OCI-LY7 (cell line): ENCODE data around the gene ZC3H18. TPM values are rescaled to one million over a fixed set of nuclear protein-coding genes. Genes with fewer than 3 reads are reported as not detected.

Source experiments
- BruUV-seq: library from RNA; stranded (reverse); fragments of 400-500 nt; replicated peaks from 2 replicates; lab custom pipeline; 2021; lab: Mats Ljungman, UMichigan
- CTCF ChIA-PET: fragments of 300-600 bp; sonication (Branson Sonifier 250); formaldehyde crosslinking; loops from one replicate; lab custom pipeline; 2022; ENCODE audit warnings: antibody characterized with exemption; ENCODE audit not compliant: unreplicated experiment; lab: Charles Lee
- POLR2A ChIA-PET: fragments of 300-600 bp; sonication (Branson Sonifier 250); formaldehyde crosslinking; loops from one replicate; lab custom pipeline; 2022; ENCODE audit warnings: antibody characterized with exemption; lab: Charles Lee
- DNase-seq: peaks from one replicate; pipeline ENCODE4 v3.0.0-alpha.2; 2015; ENCODE audit warnings: low spot score
- H2AFZ ChIP-seq: fragments of 200-600 bp; sonication (generic), shearing (Covaris generic); 2 replicates; pipeline ENCODE4 v1.6.1; 2014; ENCODE audit warnings: mild to moderate bottlenecking, antibody characterized with exemption, low read length, moderate library complexity
- H3K27ac ChIP-seq: fragments of 200-600 bp; sonication (generic); 2 replicates; pipeline ENCODE4 v1.5.1; 2014; ENCODE audit warnings: mixed run types, low read depth, mild to moderate bottlenecking, moderate library complexity, low read length, inconsistent platforms; ENCODE audit not compliant: poor library complexity, severe bottlenecking
- H3K36me3 ChIP-seq: fragments of 200-600 bp; sonication (generic); 2 replicates; pipeline ENCODE4 v1.6.1; 2014; ENCODE audit warnings: mild to moderate bottlenecking, antibody characterized with exemption, low read length, moderate library complexity, mixed read lengths; ENCODE audit not compliant: insufficient read depth
- H3K4me1 ChIP-seq: fragments of 200-600 bp; sonication (generic); 2 replicates; pipeline ENCODE4 v1.5.1; 2014; ENCODE audit warnings: mild to moderate bottlenecking, low read length; ENCODE audit not compliant: insufficient read depth, poor library complexity, severe bottlenecking
- H3K4me2 ChIP-seq: fragments of 200-600 bp; sonication (generic); 2 replicates; pipeline ENCODE4 v1.6.1; 2014; ENCODE audit warnings: mild to moderate bottlenecking, low read length
- H3K4me3 ChIP-seq: fragments of 200-600 bp; sonication (generic); 2 replicates; pipeline ENCODE4 v1.5.1; 2014; ENCODE audit warnings: mild to moderate bottlenecking, low read depth, low read length; ENCODE audit not compliant: poor library complexity, severe bottlenecking
- H3K79me2 ChIP-seq: fragments of 200-600 bp; sonication (generic); 2 replicates; pipeline ENCODE4 v1.6.1; 2016; ENCODE audit warnings: low read depth, mild to moderate bottlenecking, low read length, moderate library complexity, mixed read lengths; ENCODE audit not compliant: insufficient read depth
- H3K9me2 ChIP-seq: fragments of 200-600 bp; sonication (generic); 2 replicates; pipeline ENCODE4 v1.6.1; 2016; ENCODE audit warnings: mild to moderate bottlenecking, low read length, mixed read lengths; ENCODE audit not compliant: insufficient read depth
- H3K9me3 ChIP-seq: fragments of 200-600 bp; sonication (generic); 2 replicates; pipeline ENCODE4 v1.6.1; 2014; ENCODE audit warnings: mild to moderate bottlenecking, mixed run types, low read length, mixed read lengths
- H4K20me1 ChIP-seq: fragments of 200-600 bp; sonication (generic); 2 replicates; pipeline ENCODE4 v1.6.1; 2014; ENCODE audit warnings: mild to moderate bottlenecking, antibody characterized with exemption, low read length, moderate library complexity, mixed read lengths; ENCODE audit not compliant: insufficient read depth
- CTCF ChIP-seq: fragments of 200-600 bp; sonication (generic); conservative IDR thresholded peaks from 2 replicates; pipeline ENCODE4 v1.5.1; 2014; ENCODE audit warnings: mild to moderate bottlenecking, antibody characterized with exemption, low read length, moderate library complexity, mixed read lengths
- EZH2phosphoT487 ChIP-seq: fragments of 200-600 bp; sonication (generic); IDR thresholded peaks from 2 replicates; pipeline ENCODE4 v1.6.1; 2018; ENCODE audit warnings: low read depth, borderline replicate concordance, mild to moderate bottlenecking, mixed run types, antibody characterized with exemption, low read length, moderate library complexity, mixed read lengths
- intact Hi-C: fragments of 100-400 bp; cut with micrococcal nuclease; formaldehyde crosslinking; loops from one replicate; pipeline ENCODE4 v1.10.0; 2022; ENCODE audit not compliant: unreplicated experiment
- total RNA-seq, 2 experiments: library from RNA; depleted of rRNA in 1 of 2; stranded (reverse); fragments of >200 nt in 1 of 2; shearing (Covaris generic) in 1 of 2; gene quantifications; 2 replicates each; pipeline ENCODE4 v1.2.3, GENCODE V29; 2014 to 2022

Gene ZC3H18
- total RNA-seq, 2 experiments from 2014 or later, result 22.2 to 79.0 TPM

GRCh38 chr16:88678224-88678979 is 108.2 kb downstream of the ZC3H18 start:
- Histone ChIP-seq H3K27ac (no peak overlapping the region), H3K9me3 (no peaks in the 10 kb centered on the region), H3K4me2 (no peak overlapping the region), H4K20me1 (no peaks in the 10 kb centered on the region), H3K79me2 (no peaks in the 10 kb centered on the region), H2AFZ (no peak overlapping the region), H3K36me3 (peaks cover 11% of the 10 kb centered on the region; the same call in 1 of the 2 replicates), H3K4me3 (no peak overlapping the region), H3K9me2 (no peaks in the 10 kb centered on the region), H3K4me1 (peaks cover 35% of the 10 kb centered on the region)
- ChIA-PET POLR2A (no interaction called here), CTCF (no interaction called here)
- no peak for DNase-seq
- no TSS peak for BruUV-seq
- no peak for TF ChIP-seq CTCF
- no peak for TF ChIP-seq EZH2phosphoT487
- intact Hi-C loops, result no loop called here

GRCh38 chr16:88680554-88681083 is 110.4 kb downstream of the ZC3H18 start:
- H3K9me3 ChIP-seq, result no peaks in the 10 kb centered on the region
- intact Hi-C loops, result loop anchor here (1.0 kb wide), 3 partner anchors 17 to 46 kb away; partner anchors contain the start of gene MVD
- H2AFZ ChIP-seq, result no peak overlapping the region
- H3K4me2 ChIP-seq, result peak overlapping the region; percentile 76
- POLR2A ChIA-PET, result interaction anchor here (0.6 to 1.8 kb wide), 2 partner anchors 15 to 445 kb away, joined by 3 to 11 read pairs; no protein-coding TSS in a partner anchor
- H3K4me1 ChIP-seq, result peaks cover 55% of the 10 kb centered on the region
- TF ChIP-seq CTCF, result no peak
- TF ChIP-seq EZH2phosphoT487, result no peak
- H3K79me2 ChIP-seq, result no peaks in the 10 kb centered on the region
- H4K20me1 ChIP-seq, result no peaks in the 10 kb centered on the region
- DNase-seq, result no peak
- H3K27ac ChIP-seq, result peak overlapping the region; percentile 94
- H3K4me3 ChIP-seq, result peak overlapping the region; percentile 56
- H3K9me2 ChIP-seq, result no peaks in the 10 kb centered on the region
- CTCF ChIA-PET, result interaction anchor here (0.6 to 0.7 kb wide), 2 partner anchors 21 to 127 kb away, joined by 4 read pairs; no protein-coding TSS in a partner anchor
- BruUV-seq, result no TSS peak
- H3K36me3 ChIP-seq, result 0 out of 2 replicates have a peak, but pooled peaks cover 6% of the 10 kb centered on the region
